ENCODE measurements around the gene VRK1.

Gene VRK1

GRCh38 chr14:96916751-96917150 lies 119.6 kb downstream of the VRK1 start:
- ATAC-seq (ENCODE audit: low read depth) (no peak), DNase-seq (ENCODE audit: low spot score in 2 of 2) (no peak)
- H3K4me3 Mint-ChIP-seq: no peak overlapping the region
- H3K36me3 Mint-ChIP-seq: peaks cover 7% of the 10 kb centered on the region
- H3K27me3 Mint-ChIP-seq: no peaks in the 10 kb centered on the region
- no peaks in the 10 kb centered on the region for H3K4me1 Mint-ChIP-seq
- H3K9me3 Mint-ChIP-seq: peaks cover 5% of the 10 kb centered on the region
- H3K27ac Mint-ChIP-seq: no peak overlapping the region

DNA sequence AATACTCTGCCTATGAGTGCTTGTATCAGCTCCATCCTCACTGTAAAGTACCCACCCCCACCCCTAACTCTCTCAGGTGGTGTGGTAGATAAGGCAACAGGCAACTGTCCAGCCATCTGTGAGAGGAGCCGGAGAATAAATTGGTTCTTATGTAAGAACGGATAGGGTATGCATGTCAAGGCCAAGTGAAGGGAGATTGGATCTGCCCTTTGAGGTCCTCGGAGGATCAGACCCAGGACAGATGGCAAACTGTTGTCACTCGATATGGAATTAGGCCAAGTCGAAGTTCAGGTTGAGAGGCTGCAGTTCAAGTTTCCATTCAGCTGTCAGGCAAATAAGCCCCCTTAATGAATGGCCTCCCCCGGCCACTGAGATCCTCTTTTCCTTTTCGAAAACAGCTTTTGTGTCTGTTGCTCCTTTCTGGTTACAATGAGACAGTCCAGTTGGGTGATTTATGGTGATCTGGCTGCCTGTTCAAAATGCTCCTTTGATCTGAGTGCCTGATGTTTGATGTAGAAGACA lies 120.3 kb downstream of the VRK1 start:
- H3K36me3 Mint-ChIP-seq: peaks cover 10% of the 10 kb centered on the region
- H3K9me3 Mint-ChIP-seq: peaks cover 9% of the 10 kb centered on the region
- no peaks in the 10 kb centered on the region for H3K27me3 Mint-ChIP-seq
- H3K27ac Mint-ChIP-seq: no peak overlapping the region
- H3K4me1 Mint-ChIP-seq: no peaks in the 10 kb centered on the region
- DNase-seq (ENCODE audit: low spot score in 2 of 2) (no peak), ATAC-seq (ENCODE audit: low read depth) (no peak)
- H3K4me3 Mint-ChIP-seq: no peak overlapping the region

- no peak for ATAC-seq (ENCODE audit: low read depth)
- H3K27me3 Mint-ChIP-seq: peaks cover 1% of the 10 kb centered on the region
Measured at GRCh38 chr14:96920023-96920422, 122.8 kb downstream of the VRK1 start.

GRCh38 chr14:96920820-96921219 lies 123.6 kb downstream of the VRK1 start:
- Mint-ChIP-seq H3K9me3 (peaks cover 7% of the 10 kb centered on the region), H3K27me3 (peaks cover 1% of the 10 kb centered on the region), H3K4me1 (peaks cover 2% of the 10 kb centered on the region), H3K36me3 (peaks cover 9% of the 10 kb centered on the region), H3K4me3 (no peak overlapping the region), H3K27ac (no peak overlapping the region)
- no peak for DNase-seq (ENCODE audit: low spot score in 2 of 2)
- no peak for ATAC-seq (ENCODE audit: low read depth)

More at GRCh38 chr14:96920023-96920422, 122.8 kb downstream of the VRK1 start:
- Mint-ChIP-seq H3K36me3 (peaks cover 9% of the 10 kb centered on the region), H3K4me1 (peaks cover 2% of the 10 kb centered on the region), H3K4me3 (no peak overlapping the region), H3K9me3 (peaks cover 9% of the 10 kb centered on the region), H3K27ac (no peak overlapping the region)
- DNase-seq (ENCODE audit: low spot score in 2 of 2): no peak

GRCh38 chr14:96922986-96923385 lies 125.8 kb downstream of the VRK1 start:
- peaks cover 5% of the 10 kb centered on the region for H3K36me3 Mint-ChIP-seq
- H3K27me3 Mint-ChIP-seq: peaks cover 1% of the 10 kb centered on the region
- peaks cover 6% of the 10 kb centered on the region for H3K9me3 Mint-ChIP-seq
- peaks cover 2% of the 10 kb centered on the region for H3K4me1 Mint-ChIP-seq
- DNase-seq (ENCODE audit: low spot score in 2 of 2) (no peak), ATAC-seq (ENCODE audit: low read depth) (no peak)
- H3K4me3 Mint-ChIP-seq: no peak overlapping the region
- no peak overlapping the region for H3K27ac Mint-ChIP-seq

DNA sequence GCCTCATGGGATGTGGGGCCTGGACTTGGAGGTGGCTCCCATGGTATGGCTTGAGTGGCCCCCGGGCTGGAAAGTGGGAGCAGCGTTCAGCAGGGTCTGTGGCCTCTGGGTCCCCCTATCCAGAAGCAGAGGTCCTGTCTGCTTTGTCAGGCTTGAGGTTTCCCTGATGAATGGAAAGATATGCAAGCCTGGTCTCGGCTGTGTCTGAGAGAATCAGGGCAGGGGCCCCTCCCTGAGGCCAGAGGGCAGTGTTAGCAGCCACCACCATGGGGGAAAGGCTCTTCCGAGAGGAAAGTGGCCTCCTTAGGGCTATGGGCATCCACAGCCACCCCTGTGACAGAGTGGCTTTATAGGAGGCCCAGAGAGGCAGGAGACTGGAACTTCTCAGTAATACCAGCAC lies 128.2 kb downstream of the VRK1 start:
- Mint-ChIP-seq H3K27ac (no peak overlapping the region), H3K36me3 (peaks cover 5% of the 10 kb centered on the region), H3K9me3 (peaks cover 10% of the 10 kb centered on the region), H3K27me3 (peaks cover 1% of the 10 kb centered on the region), H3K4me3 (no peak overlapping the region), H3K4me1 (peaks cover 9% of the 10 kb centered on the region)
- no peak for ATAC-seq (ENCODE audit: low read depth)
- no peak for DNase-seq (ENCODE audit: low spot score in 2 of 2)

DNA sequence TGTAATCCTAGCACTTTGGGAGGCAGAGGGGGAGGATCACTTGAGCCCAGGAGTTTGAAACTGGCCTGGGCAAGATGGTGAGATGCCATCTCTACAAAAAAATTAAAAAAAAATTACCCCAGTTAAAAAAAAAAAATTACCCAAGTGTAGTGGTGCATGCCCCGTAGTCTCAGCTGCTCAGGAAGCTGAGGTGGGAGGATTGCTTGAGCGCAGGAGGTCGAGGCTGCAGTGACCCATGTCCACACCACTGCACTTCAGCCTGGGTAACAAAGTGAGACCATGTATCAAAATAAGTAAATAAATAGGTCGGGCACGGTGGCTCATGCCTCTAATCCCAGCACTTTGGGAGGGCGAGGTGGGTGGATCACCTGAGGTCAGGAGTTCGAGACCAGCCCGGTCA lies 128.8 kb downstream of the VRK1 start:
- peaks cover 9% of the 10 kb centered on the region for H3K4me1 Mint-ChIP-seq
- H3K27ac Mint-ChIP-seq: no peak overlapping the region

DNA sequence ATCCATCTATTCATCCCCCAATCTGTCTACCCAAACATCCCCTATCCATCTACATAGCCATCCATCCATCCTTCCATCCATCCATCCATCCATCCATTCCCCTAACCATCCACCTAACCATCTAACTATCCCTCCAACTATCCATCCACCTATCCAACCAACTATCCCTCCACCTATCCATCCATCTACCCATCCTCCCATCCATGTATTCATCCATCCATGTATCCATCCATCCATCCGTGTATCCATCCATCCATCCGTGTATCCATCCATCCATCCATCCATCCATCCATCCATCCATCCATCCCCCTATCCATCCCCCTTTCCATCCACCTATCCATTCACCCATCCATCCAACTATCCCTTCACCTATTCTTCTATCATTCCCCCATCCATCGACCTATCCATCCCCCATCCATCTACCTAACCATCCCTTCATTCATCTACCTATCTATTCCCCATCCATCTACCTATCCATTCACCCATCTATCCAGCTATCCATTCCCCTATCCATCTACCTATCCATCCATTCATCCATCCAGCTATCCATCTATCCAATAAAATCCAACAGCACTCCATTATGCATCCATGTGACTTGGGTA lies 131.7 kb downstream of the VRK1 start:
- Mint-ChIP-seq H3K4me1 (peaks cover 9% of the 10 kb centered on the region), H3K27ac (no peak overlapping the region)

More for the DNA sequence above, 128.8 kb downstream of the VRK1 start:
- H3K27me3 Mint-ChIP-seq: peaks cover 1% of the 10 kb centered on the region
- H3K9me3 Mint-ChIP-seq: peaks cover 8% of the 10 kb centered on the region
- peaks cover 5% of the 10 kb centered on the region for H3K36me3 Mint-ChIP-seq
- ATAC-seq (ENCODE audit: low read depth): peak; percentile 72
- H3K4me3 Mint-ChIP-seq: peak overlapping the region; percentile 19
- peak in 1 of 2 donors; percentile 11 for DNase-seq (ENCODE audit: low spot score in 2 of 2)

GRCh38 chr14:96929950-96930349 lies 132.8 kb downstream of the VRK1 start:
- no peak overlapping the region for H3K27ac Mint-ChIP-seq

More for the DNA sequence above, 131.7 kb downstream of the VRK1 start:
- Mint-ChIP-seq H3K9me3 (peaks cover 4% of the 10 kb centered on the region), H3K36me3 (peaks cover 4% of the 10 kb centered on the region), H3K27me3 (peaks cover 1% of the 10 kb centered on the region), H3K4me3 (no peak overlapping the region)
- no peak for DNase-seq (ENCODE audit: low spot score in 2 of 2)
- ATAC-seq (ENCODE audit: low read depth): no peak

DNA sequence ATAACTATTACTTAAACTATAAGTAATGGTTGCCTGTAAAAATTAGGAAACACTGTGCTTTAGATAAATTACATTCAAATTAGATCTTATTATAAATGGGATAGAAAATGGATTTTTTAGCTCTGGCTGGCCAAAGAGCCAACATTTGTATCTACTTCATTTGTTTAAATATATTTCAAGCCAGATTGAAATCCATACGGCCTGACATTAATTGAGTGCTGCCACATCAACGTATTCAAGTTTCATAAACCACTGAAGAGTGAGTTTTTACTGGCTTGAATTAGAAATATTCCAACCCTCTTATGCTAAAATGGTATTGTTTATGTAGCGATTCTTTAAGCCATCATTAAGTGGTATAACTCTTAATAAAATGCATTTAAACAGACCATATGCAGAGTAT lies 133.3 kb downstream of the VRK1 start:
- peaks cover 1% of the 10 kb centered on the region for H3K27me3 Mint-ChIP-seq
- H3K9me3 Mint-ChIP-seq: peaks cover 4% of the 10 kb centered on the region
- H3K4me3 Mint-ChIP-seq: no peak overlapping the region
- no peak for ATAC-seq (ENCODE audit: low read depth)
- H3K4me1 Mint-ChIP-seq: peaks cover 8% of the 10 kb centered on the region
- no peak for DNase-seq (ENCODE audit: low spot score in 2 of 2)
- H3K36me3 Mint-ChIP-seq: peaks cover 4% of the 10 kb centered on the region
- no peak overlapping the region for H3K27ac Mint-ChIP-seq

More at GRCh38 chr14:96929950-96930349, 132.8 kb downstream of the VRK1 start:
- Mint-ChIP-seq H3K36me3 (peaks cover 4% of the 10 kb centered on the region), H3K9me3 (peaks cover 4% of the 10 kb centered on the region), H3K27me3 (peaks cover 1% of the 10 kb centered on the region), H3K4me1 (peaks cover 8% of the 10 kb centered on the region), H3K4me3 (no peak overlapping the region)
- DNase-seq (ENCODE audit: low spot score in 2 of 2) (no peak), ATAC-seq (ENCODE audit: low read depth) (no peak)

Data from memory B cell (primary cell).